ENCODE results near the gene ZNF625.

The ZNF625 gene

DNA sequence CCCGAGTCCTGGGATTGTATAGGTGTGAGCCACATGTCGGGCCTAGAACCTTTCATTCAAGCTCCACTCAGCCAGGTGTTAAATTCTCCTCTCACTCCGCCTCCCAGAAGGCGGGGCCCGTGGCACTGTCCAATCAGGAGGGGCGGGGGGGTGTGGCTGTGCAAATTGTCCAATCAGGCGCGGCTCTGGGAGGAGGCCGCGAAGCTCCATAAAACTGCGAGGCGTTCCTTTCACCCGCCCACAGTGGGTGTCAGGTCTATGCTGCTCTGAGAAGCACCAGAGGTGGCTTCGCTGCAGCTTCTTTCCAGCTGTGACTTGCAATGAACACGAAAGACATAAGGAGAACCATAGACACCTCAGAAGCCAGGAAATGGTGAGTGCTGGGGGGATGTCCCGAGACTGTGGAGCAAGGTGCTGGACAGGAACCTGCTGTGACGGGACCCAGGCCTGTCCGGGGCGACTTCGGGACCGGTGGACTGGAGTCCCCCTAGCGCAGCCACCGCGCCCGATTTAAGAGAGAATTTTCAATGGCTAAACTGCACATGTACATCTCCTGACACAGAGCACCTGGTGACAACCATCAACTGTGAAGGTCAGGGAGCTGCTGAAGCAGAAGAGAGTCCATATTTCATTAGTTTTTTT, 3.4 kb upstream of the ZNF625 start:
- no peak for DNase-seq (ENCODE audit: low read depth)
- TF ChIP-seq, protein P1, sequence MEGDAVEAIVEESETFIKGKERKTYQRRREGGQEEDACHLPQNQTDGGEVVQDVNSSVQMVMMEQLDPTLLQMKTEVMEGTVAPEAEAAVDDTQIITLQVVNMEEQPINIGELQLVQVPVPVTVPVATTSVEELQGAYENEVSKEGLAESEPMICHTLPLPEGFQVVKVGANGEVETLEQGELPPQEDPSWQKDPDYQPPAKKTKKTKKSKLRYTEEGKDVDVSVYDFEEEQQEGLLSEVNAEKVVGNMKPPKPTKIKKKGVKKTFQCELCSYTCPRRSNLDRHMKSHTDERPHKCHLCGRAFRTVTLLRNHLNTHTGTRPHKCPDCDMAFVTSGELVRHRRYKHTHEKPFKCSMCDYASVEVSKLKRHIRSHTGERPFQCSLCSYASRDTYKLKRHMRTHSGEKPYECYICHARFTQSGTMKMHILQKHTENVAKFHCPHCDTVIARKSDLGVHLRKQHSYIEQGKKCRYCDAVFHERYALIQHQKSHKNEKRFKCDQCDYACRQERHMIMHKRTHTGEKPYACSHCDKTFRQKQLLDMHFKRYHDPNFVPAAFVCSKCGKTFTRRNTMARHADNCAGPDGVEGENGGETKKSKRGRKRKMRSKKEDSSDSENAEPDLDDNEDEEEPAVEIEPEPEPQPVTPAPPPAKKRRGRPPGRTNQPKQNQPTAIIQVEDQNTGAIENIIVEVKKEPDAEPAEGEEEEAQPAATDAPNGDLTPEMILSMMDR (IDR thresholded peaks at IDR 0.05; ENCODE audit: insufficient read depth, low read depth, low read length, missing control alignments), result no peak

DNA sequence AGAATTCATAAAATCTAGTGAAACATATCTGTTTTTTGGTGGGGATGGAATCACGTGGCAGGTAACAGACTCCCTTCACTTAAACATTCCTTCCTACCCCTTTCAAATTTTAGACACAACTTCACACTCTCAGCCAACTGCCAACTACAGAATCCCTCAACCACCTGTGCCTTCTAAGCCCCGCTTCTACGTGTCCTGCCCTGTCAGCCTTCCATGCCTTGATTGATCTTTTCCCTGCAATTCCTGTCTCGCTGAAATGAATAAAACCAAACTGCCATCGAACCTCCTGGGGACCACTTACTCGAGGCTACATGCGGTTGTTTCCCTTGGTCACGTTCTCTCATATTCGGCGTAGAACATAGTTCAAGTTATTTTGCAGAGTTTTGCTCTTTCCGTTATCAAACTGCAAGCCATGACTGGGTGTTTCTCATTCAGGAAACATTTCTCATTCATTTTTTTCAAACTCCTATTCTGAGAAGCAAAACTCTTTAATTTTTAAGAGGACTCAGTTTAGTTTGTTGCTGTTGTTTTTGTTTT, 1.1 kb downstream of the ZNF625 start:
- no peak for DNase-seq (ENCODE audit: low read depth)
- peak overlapping the region; percentile 95 for H3K4me3 ChIP-seq (ENCODE audit: low read depth, low read length)
- TF ChIP-seq, protein P1 (IDR thresholded peaks at IDR 0.05; ENCODE audit: insufficient read depth, low read depth, low read length, missing control alignments), result no peak

More for the DNA sequence above, 3.4 kb upstream of the ZNF625 start:
- H3K4me3 ChIP-seq (ENCODE audit: low read depth, low read length), result no peak overlapping the region

DNA sequence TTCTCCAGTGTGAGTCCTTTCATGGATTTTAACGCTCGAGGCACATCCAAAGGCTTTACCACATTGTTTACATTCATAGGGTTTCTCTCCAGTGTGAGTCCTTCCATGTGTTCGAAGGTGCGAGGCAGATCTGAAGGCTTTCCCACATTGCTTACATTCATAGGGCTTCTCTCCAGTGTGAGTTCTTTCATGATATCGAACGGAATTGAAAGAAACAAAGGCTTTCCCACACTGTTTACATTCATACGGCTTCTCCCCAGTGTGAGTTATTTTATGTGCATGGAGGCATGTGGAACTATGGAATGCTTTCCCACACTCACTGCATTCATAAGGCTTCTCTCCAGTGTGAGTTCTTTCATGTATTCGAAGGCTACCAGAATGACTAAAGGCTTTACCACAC, 11.2 kb downstream of the ZNF625 start:
- no peak for DNase-seq (ENCODE audit: low read depth)
- no peak overlapping the region for H3K4me3 ChIP-seq (ENCODE audit: low read depth, low read length)
- TF ChIP-seq, protein P1 (IDR thresholded peaks at IDR 0.05; ENCODE audit: insufficient read depth, low read depth, low read length, missing control alignments), result no peak

DNA sequence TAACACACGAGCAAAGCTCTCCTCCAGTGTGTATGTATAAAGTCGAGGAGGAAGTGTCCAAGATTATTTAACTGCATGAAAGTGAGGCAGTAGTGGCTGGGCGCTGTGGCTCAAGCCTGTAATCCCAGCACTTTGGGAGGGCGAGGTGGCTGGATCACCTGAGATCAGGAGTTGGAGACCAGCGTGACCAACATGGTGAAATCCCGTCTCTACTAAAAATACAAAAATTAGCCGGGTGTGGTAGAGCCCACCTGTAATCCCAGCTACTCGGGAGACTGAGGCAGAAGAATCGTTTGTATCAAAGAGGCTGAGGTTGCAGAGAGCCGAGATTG, 15.2 kb downstream of the ZNF625 start:
- no peak overlapping the region for H3K4me3 ChIP-seq (ENCODE audit: low read depth, low read length)
- TF ChIP-seq, protein P1 (IDR thresholded peaks at IDR 0.05; ENCODE audit: insufficient read depth, low read depth, low read length, missing control alignments), result no peak
- no peak for DNase-seq (ENCODE audit: low read depth)

DNA sequence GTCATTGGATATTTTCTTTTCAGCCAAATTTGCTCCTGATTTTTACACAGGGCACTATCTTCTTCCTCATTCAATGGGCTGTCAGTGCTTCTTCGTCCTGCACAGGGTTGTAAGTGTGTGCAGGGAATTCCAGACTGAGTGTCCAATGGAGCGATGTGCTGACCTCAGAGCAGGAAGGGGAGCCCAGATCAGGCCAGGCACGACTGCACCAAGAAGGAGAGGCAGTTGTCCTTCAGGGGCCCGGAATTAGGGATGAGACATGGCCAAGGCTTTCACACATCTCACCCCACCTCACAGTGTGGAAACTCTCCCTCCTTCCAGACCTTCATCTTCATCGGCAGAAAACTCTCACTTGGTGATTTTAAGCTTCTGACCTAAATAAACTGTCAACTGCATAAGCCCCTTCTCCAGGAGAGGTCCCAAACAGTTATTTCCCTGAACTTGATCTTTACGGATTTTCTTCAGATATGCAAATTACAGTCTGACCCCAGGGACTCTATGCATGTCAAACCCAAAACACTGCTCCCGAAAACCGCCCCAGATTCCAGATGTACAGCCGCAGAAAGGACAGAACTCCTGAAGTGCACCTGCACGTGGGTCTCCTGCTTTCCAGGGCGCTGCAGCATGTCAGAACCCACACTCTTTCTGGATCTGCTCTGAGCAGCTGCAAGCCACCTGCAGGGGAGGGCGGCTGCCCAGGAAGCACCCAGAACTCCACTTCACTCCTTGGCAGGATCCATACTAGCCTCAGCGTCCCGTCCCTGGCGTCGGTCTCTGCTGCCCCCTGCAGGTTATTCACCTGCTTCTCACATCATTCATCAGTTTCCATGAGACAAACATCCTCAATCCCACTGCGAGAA, 15.8 kb downstream of the ZNF625 start:
- TF ChIP-seq, protein P1 (IDR thresholded peaks at IDR 0.05; ENCODE audit: insufficient read depth, low read depth, low read length, missing control alignments), result peak; percentile 91
- H3K4me3 ChIP-seq (ENCODE audit: low read depth, low read length), result peak overlapping the region; percentile 90
- DNase-seq (ENCODE audit: low read depth), result peak; percentile 91

DNA sequence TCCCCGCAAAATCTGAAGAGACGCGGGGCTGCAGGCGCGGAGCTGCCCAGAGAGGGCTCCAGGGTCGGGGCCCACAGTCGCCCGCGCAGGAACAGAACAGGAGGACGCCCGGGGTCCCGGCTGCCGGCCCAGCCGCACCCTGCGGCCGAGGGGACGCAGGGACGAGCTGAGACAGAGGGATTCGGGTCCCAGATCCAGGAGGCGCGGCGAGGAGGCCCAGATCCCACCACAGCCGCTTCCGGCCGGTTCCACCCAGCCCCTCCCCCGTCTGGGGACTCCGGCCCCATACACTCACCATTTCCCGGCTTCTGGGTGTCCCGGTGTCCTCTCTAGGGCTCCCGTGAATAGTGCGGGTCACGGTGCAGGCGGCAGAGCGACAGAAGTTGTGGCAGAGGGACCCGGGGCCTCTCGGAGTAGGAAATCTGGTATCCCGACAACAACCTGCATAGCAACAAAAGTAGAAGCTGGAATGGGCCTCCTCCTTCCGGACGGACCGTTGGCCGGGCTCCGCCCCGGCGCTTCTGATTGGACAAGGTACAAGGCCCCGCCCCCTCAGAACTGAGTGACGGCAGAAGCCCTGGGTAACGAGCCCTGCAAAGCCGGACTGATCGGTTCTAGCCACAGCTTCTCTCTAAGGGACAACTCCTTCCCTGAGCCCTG, 16.5 kb downstream of the ZNF625 start, which contains the start of gene ZNF20:
Gene ZNF20 (minus strand): TSS at position 466 of the 660 bp plus-strand sequence. CDS start 168 bp downstream, at position 298.
- DNase-seq (ENCODE audit: low read depth), result peak; percentile 96
- TF ChIP-seq, protein P1 (IDR thresholded peaks at IDR 0.05; ENCODE audit: insufficient read depth, low read depth, low read length, missing control alignments), result no peak
- peak within 1 kb of the TSS; percentile 90 for H3K4me3 ChIP-seq (ENCODE audit: low read depth, low read length)

All from GM12865 (cell line).